IPS-NIHi7 (cell line): ENCODE measurements around the gene PRSS56.

Source experiments
- DNase-seq: peaks from one replicate; pipeline ENCODE4 v3.0.0; 2012; ENCODE audit warnings: mixed read lengths; ENCODE audit errors: extremely low spot score

The PRSS56 gene

DNA sequence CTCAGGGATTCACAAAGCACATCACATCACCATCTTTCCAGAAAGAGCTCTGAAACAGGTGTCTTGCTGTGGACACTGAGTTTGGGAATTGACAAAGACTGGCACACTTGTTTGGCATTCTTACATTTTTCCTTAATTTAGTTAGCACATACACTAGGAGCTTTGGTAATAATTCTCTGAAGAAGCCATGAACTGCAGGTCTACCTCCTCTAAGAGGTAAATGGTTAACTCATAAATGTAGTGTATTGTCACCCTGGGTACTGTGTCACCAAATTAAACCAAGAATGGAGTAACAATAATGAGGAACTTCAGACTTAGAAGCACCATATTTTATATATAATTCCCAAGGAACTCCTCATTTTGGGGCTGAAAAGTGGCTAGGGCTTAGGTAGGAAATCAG is 52.9 kb downstream of the PRSS56 start:
- no peak for DNase-seq

- no peak for DNase-seq
Measured at GRCh38 chr2:232573771-232574435, 53.7 kb downstream of the PRSS56 start.

- DNase-seq: no peak
Measured at GRCh38 chr2:232574674-232575403, 54.7 kb downstream of the PRSS56 start.
